Measurements from ENCODE around the gene SHFL.

Gene SHFL

DNA sequence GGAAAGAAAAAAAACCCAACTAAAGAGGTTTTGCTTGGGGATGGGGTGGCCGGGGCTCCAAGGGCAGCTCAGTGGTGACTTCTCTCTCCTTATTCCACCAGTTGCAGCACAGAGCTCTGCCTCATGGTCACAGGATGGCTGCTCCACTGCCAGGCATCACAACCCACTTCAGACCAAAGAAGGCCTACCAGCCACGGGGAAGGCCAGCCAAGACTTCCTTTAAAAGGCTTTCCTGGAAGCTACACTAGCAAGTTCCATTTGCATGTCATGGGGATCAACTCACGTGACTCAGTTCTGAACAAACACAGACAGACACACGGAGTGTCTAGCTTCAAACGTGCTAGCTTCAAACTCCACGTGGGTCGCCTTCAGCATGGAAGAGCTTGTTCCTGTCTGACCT is 46.8 kb downstream of the SHFL start:
- DNase-seq (ENCODE audit: low read depth in 2 of 2) = no peak

DNA sequence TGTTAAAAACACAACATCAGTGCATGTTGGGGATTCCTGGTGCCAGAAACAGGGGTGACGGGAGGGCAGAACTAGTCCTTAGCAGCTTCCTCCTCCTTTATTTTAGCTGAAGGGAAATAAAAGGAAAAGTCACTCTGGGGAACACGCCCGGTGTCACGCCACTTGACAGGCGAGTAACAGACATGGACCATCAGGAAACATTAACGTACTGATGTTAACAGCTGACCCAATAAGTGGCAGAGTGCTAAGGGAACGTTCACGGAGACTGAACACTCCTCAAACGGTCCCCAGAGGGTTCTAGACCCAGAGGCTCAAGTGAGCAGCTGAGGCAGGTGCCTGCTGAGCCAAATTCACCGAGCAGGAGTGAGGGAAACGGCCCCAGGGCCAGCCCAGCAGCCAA is 47.5 kb downstream of the SHFL start:
- DNase-seq (ENCODE audit: low read depth in 2 of 2) = no peak

DNA sequence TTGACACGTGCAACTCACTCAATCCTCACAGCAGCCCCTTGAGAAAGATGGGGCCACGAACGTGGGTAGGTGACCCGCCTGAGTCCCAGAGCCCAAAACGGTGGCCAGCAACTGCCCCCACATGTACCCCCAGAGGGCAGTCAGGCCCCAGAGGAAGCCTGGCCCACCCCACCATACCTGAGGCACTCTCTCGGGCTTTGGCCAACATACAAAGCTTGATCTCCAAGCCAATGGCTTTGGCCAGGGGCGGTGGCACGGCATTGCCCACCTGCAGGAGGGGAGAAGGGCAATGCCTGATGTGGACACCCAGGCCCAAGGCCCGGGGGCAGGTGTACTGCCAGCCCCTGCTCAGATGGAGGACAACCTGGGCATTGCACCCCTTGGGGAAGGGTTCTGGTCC is 47.9 kb downstream of the SHFL start:
- DNase-seq (ENCODE audit: low read depth in 2 of 2) = no peak

DNA sequence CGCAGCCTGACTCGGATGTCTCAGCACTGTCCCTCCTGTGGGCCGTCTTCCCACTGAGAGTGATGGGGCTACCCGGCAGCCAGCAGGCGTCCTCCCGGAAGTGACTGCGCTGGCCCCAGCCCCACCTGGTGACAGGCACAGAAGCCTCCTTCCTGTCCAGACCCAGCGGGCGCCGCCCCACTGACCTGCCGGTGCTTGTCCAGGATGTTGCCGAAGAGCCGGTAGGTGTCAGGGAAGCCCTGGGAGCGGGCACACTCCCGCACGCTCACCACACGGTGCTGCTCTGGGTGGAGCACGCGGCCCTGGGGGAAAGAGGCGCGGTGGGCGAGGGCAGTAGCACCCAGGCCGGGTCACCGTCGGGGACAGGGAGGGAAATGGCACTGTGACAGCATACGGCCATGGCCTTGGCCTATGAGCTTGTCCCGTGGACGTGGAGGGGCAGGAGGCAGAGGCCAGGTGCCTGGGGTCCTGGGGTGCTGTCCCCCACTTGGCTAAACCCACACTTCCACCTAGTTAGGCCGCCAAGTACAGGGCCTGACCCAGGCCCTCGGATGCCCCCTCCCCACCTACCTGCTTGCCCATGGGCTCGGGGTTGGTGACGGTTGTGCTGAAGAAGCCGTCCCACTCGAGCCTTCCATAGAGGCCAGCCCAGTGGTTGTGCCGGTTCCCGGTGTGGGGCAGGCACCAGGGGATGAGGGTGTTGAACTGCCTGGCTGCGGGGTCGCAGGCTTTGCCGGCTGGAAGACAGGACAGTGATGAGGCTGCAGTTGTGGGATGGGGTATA is 49.6 kb downstream of the SHFL start:
- no peak for DNase-seq (ENCODE audit: low read depth in 2 of 2)

DNA sequence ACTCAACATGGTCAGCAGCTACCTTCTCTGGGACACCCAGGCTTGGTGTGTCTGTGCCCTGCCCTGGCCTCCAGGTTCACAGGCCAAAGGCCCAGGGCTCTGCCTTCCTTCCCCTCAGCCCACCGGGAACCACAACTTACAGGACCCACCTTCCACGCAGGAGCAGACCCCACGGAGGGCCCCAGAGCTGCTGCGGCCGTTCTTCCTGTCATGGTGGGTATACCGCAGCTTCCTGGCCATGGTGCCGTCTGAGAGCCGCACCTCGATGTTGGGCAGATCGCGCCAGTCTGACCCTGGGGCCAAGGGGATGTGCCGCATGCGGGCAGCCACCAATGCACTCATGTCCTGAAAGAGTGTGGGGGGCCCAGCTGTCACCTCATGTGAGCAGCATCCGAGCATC is 50.8 kb downstream of the SHFL start:
- no peak for DNase-seq (ENCODE audit: low read depth in 2 of 2)

GRCh38 chr19:10137751-10138682 is 51.9 kb downstream of the SHFL start:
- DNase-seq (ENCODE audit: low read depth in 2 of 2) = no peak

DNA sequence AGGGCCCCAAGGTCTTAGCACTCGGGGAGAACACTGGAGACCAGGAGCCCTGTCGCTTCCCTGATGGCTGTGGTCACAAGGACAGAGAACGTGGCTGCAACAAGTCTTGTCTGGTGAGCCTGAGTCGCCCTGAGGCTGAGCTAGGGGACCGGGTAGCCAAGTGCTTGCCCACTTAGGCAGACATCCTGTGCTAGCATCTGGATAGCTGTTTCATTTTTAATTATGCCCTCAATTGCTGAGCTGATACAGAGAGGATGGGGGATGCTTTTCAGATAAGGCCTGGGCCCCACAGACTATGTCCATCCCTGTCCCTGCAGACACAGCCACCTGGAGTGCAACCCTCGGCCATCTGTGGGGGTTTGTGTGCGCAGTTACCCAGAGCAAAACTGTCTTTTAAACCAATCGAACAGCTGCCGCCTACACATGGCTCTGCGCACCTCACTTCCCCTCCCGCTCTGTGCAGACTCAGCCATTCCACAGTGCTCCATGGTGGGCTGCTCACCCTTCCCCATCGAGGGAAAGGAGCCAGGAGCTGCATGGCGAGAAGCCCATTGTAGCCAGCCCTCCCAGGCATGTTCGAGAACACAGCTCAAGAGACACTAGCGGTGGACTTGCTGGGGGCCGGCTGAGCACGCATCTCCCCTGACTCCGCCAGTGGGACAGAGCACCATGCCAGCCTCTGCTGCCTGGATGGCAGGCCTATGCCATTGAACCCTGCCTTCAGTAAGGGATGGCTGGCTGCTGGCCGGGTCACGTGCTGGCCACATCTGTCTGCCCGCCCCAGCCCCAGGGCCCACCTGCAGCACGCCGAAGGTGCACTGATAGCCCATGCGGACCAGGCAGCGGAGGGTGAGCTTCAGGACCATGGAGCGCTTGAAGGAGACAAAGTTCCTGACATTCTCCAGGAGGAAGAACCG is 53.0 kb downstream of the SHFL start:
- DNase-seq (ENCODE audit: low read depth in 2 of 2) = no peak

DNA sequence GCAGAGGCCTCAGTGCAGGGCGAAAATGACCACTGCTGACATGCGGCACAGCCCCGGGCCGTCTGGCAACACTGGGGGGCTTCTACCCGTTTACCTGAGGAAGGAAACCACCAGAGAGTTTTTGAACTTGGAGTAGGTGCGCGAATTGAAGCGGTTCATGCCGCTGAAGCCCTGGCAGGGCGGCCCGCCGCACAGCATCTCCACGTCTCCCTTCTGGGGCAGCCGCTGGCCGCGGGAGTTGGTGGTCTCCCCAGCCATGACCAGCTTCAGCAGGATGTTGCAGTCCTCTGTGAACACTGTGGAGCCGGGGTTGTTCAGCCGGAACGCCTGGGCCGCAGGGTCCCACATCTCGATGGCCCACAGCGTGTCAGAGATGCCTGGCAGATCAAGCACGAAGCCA is 53.8 kb downstream of the SHFL start:
- DNase-seq (ENCODE audit: low read depth in 2 of 2) = no peak

DNA sequence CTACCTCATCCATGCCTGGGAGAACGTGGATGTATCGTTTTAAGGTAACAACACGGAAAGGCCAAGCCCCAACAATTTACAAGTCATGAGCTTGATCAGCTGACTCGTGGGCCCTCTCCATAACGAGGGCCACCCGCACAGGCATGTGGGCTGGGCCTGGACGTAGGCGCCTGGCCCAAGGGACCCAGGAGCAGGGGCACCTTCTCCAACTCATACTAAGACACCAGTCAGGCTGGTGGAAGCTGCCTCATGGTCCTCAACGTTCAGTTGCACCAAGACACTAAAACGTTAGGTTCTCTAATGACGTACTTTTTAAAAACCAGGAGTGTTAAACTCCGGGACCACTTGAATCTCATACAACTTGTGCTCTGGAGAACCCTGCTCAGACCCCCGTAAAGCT is 55.4 kb downstream of the SHFL start:
- no peak for DNase-seq (ENCODE audit: low read depth in 2 of 2)

- no peak for DNase-seq (ENCODE audit: low read depth in 2 of 2)
These were observed 55.9 kb downstream of the SHFL start for GRCh38 chr19:10141973-10142372.
